NCI-H345 treated with DMSO at 0.1 percent for 48 hours (cell line): ENCODE measurements around the gene MOGAT1.
"Not testable (repeated sequence)": the region's sequence is repeated elsewhere in the genome, so short reads cannot be mapped to it uniquely, and the experiment has no call there.

Source experiments
- DNase-seq: peaks from one replicate; lab custom pipeline; 2025; ENCODE audit not compliant: unreplicated experiment; lab: John Stamatoyannopoulos, UW

MOGAT1 gene

GRCh38 chr2:222670191-222671038 lies 1.0 kb upstream of the MOGAT1 start:
- DNase-seq, result no peak

GRCh38 chr2:222672068-222672401 lies 577 bp downstream of the MOGAT1 start:
- no peak for DNase-seq

- DNase-seq, result no peak
These were observed 1.8 kb downstream of the MOGAT1 start for GRCh38 chr2:222673273-222673672.

- DNase-seq, result no peak
These were observed 2.4 kb downstream of the MOGAT1 start for GRCh38 chr2:222673883-222674282.

GRCh38 chr2:222677981-222678380 lies 6.5 kb downstream of the MOGAT1 start:
- DNase-seq, result no peak

GRCh38 chr2:222683805-222684204 lies 12.3 kb downstream of the MOGAT1 start:
- DNase-seq, result no peak

GRCh38 chr2:222686086-222686750 lies 14.8 kb downstream of the MOGAT1 start:
- DNase-seq, result no peak

GRCh38 chr2:222688917-222689316 lies 17.5 kb downstream of the MOGAT1 start:
- no peak for DNase-seq

- DNase-seq, result no peak
These were observed 17.9 kb downstream of the MOGAT1 start for GRCh38 chr2:222689322-222689721.

GRCh38 chr2:222690564-222691200 lies 19.2 kb downstream of the MOGAT1 start:
- peak; percentile 53 for DNase-seq

- DNase-seq, result not testable (repeated sequence)
These were observed 22.0 kb downstream of the MOGAT1 start for GRCh38 chr2:222693413-222693812.

GRCh38 chr2:222693837-222694236 lies 22.4 kb downstream of the MOGAT1 start:
- DNase-seq, result no peak

GRCh38 chr2:222698276-222698675 lies 26.8 kb downstream of the MOGAT1 start:
- no peak for DNase-seq

- DNase-seq, result no peak
These were observed 29.8 kb downstream of the MOGAT1 start for GRCh38 chr2:222701233-222701632.

GRCh38 chr2:222701721-222702131 lies 30.3 kb downstream of the MOGAT1 start:
- DNase-seq, result no peak

- DNase-seq, result no peak
These were observed 31.6 kb downstream of the MOGAT1 start for GRCh38 chr2:222703091-222703490.

GRCh38 chr2:222703886-222704285 lies 32.4 kb downstream of the MOGAT1 start:
- no peak for DNase-seq

- DNase-seq, result no peak
These were observed 35.2 kb downstream of the MOGAT1 start for GRCh38 chr2:222706616-222707015.

- DNase-seq, result no peak
These were observed 35.7 kb downstream of the MOGAT1 start for GRCh38 chr2:222707102-222707688.

- no peak for DNase-seq
These were observed 36.3 kb downstream of the MOGAT1 start for GRCh38 chr2:222707689-222708273.

- DNase-seq, result peak; percentile 9
These were observed 36.8 kb downstream of the MOGAT1 start for GRCh38 chr2:222708274-222708710.
